Activated CD4-positive, alpha-beta T cell treated with anti-CD3 and anti-CD28 coated beads, Interleukin-2, amount 50 U/mL, for 1 hour (primary cell): ENCODE measurements around the gene DNAH9.

ENCODE experiments used
- DNase-seq: peaks from one replicate; pipeline ENCODE4 v3.0.0-alpha.2; 2020

DNAH9 gene

DNA sequence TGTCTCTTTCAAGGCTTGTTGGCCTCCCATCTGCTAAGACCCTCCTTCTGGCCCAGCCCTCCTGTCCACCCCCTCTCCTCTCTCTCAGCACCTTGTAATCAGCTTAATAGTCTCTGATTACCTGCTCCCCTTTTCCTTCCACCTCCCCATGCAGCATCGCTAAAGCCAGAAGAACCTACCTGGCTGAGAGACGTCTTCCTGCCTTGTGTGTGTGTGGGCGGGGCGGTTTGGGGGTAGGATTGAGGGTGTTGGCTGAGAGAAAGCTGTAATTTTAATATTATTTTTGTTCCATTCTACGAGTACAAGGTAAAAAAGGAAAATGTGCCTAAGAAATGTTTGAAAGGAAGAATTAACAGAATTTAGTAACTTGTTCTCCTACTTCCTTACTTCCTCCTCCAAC is 3.4 kb downstream of the DNAH9 start:
- DNase-seq, result no peak

DNA sequence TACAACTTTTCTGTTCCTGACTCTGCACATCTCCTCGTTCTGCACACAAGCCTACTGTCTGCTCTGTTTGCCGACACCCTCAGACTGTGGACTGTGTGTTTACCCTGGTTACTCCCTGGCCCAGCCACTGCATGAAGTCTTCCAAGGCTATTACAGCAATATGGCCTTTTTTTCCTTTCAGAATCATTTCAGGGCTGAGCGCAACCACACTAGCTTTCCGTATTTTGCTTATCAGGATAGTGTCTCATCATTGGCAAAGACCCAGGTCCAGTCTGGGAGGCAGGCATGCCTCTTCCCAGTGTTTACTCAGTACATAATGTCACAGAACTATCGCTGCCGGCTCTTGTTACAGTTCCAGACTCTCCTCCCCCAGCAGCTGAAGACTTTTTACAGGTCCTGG is 10.1 kb downstream of the DNAH9 start:
- DNase-seq, result no peak

DNA sequence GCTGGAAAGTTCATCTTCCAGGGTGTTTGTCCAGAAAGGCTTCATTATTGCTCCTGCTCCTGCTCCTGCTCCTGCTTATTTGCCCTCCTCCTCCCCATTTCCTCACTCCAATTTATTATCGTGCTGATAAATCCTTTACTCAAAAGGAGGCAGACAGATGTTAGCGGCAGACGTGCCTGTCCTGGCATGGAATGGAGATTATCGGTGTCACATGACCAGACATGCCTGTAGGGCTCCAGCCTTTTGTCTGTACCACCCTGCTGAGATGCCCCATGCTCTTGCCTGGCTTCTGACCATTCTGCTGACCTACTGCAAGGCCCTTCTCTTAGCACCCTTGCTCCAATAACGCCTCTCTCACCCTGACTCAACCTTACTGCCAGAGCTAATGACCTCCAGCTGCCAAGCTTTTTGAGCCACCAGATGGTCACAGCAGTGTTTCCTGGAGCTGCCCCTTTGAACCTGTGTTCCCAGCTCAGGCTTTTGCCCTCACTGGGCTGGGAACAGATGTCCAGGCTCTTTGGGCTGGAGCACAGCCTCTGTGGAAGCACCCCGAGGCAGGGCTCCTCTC is 12.8 kb downstream of the DNAH9 start:
- no peak for DNase-seq

GRCh38 chr17:11612956-11613355 is 14.7 kb downstream of the DNAH9 start:
- DNase-seq, result no peak

- DNase-seq, result no peak
Measured at GRCh38 chr17:11618861-11619566, 20.7 kb downstream of the DNAH9 start.

DNA sequence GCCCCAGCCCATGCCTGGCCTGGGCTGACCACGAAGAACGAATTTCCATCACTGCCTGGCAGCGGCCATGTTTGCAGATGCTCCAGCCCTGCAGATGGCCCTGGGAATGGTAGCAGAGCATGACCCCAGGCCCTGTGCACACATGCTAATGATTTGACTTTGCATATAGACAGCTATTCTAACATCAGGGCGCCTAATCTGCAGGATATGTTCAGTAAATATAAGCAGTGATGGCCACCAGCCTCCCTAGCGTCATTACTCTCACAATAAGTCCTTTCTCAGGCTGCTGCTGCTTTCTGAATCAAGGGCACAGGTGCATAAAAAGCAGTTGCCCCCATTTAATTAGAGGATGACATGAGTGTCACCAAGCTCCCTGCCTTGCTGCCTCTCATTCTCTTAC is 24.2 kb downstream of the DNAH9 start:
- no peak for DNase-seq

- no peak for DNase-seq
Measured at GRCh38 chr17:11624976-11625375, 26.7 kb downstream of the DNAH9 start.

DNA sequence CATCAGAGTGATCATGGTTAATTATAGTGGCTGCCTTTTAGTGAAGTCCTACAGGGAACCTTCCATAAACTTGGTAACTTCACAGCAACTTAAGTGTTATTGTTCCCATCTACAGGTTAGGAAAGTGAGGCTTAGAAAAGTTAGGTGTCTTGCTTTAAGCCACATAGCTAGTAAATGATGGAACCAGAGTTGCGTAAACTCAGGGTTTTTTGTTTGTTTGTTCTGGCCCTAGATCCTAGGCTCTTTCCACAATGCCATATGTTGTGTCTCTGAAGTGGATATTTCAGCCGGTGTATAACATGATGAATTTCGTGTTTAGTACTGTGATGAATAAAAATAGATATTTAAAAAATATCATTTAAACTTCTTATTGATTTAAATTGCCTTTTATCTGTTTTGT is 27.6 kb downstream of the DNAH9 start:
- no peak for DNase-seq

GRCh38 chr17:11627301-11627940 is 29.2 kb downstream of the DNAH9 start:
- no peak for DNase-seq

- DNase-seq, result no peak
Measured at GRCh38 chr17:11628374-11628773, 30.1 kb downstream of the DNAH9 start.

GRCh38 chr17:11628831-11629230 is 30.6 kb downstream of the DNAH9 start:
- DNase-seq, result no peak

DNA sequence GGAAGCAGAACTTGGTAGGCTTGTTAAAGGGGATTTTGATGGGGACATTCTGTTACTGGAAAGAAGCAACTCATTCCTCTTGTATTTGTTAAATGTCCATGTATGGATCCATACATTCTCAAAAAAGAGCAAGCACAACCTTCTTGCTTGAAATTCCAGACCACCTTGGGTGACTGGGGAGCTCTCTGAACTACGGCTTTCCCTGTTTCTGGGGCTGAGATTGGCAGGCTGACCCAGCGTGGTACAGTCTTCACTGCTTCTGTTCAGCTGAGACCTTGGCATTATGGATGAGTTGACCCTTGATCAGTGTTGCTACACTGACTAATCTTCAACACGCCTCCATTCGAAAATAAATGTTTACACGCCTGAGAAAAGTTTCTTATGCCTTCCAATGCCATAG is 38.5 kb downstream of the DNAH9 start:
- no peak for DNase-seq

DNA sequence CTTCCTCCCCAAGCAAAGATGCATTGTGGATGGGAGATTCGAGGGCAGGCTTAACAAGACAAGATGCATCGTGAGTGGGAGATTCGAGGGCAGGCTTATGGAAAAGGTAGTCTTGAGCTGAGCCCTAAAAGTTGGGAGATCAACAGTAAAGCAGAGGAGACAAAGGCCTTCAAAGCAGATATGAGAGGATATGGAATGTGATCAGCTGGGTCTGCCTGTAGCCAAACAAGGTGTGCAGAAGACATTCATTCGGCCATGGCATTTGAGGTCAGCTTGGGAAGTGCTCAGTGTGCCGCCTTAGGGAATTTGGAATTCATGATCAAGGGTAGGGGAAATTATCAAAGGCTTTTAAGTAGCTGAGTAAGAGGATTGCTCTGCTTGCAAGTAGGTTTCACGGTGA is 39.5 kb downstream of the DNAH9 start:
- DNase-seq, result no peak

DNA sequence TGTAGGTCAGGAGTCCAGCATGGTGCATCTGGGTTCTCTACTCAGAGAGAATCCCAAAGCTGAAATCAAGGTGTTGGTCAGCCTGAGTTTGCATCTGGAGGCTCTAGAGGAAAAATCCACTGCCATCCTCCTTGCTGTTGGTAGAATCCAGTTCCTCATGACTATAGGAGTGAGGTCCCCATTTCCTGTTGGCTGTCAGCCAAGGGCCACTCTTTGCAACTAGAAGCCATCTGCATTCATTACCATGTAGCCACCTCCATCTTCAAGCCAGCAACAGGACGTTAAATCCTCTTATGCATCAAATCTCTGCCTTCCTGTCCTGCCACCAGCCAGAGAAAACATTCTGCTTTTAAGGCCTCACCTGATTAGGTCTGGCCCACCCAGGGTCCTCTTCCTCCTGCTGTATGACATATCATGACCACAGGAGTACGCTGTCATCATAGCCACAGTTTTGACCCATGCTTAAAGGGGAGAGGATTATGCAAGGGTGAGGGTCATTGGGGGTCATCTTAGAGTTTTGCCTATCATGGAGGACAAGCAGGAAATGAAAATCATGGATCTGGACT is 40.5 kb downstream of the DNAH9 start:
- DNase-seq, result no peak

GRCh38 chr17:11639736-11640462 is 41.6 kb downstream of the DNAH9 start:
- no peak for DNase-seq

- no peak for DNase-seq
Measured at GRCh38 chr17:11640463-11640814, 42.2 kb downstream of the DNAH9 start.

DNA sequence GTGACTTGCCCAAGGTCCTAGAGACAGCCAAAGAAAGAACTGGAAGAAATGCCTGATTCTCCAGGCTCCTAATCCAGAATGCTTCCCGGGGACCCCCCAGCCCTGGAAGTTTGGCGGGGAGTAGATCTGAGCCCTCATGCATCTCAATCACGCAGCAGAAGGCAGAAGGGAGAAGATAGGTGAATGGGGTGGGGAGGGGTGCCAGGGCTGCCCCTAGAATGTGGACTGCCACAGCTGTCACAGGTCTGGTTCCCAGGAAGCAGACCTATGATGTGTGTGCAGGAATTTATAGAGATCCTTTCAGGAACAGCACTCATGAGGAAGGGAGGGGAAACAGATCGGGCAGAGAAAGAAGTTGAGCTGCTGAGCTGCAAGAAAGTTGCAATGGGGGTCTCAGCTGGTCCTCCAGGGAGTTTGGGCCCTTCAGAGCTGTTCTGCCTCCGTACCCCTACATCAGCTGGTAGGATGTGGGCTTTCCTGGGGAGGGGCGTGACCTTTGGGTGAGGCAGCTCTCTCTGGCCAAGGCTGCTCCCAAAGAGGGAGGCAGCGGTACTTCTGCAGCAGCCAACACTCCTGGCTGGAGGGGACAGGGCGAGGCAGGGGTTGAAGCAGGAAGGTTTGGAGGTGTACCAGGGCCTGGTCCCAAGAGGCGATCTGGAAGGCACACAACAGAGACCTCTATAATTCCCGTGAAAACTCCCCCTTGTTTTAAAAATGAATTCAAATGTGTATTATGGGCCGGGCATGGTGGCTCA is 43.4 kb downstream of the DNAH9 start:
- no peak for DNase-seq

DNA sequence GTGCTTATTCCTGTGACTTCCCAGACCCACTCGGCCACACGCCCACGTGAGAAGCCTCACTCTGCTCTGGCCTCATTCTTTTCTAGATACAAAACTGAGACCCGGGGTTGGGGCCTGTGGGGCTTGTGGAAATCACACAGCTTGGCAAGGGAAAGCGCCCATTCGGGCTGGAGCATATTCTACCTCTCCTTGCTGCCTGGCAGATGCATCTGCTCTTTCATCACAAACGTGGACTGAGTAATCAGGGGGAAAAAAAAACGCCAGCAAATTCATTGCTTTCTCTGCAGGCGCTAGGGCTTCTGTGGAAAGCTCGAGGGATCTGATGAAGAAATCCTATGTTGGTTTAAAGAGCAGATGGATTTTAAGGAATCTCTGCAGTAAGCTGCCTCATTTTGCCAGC is 44.4 kb downstream of the DNAH9 start:
- no peak for DNase-seq

GRCh38 chr17:11643851-11644250 is 45.6 kb downstream of the DNAH9 start:
- no peak for DNase-seq

- DNase-seq, result peak; percentile 7
Measured at GRCh38 chr17:11644265-11645212, 46.3 kb downstream of the DNAH9 start.

- DNase-seq, result no peak
Measured at GRCh38 chr17:11645426-11645825, 47.2 kb downstream of the DNAH9 start.

DNA sequence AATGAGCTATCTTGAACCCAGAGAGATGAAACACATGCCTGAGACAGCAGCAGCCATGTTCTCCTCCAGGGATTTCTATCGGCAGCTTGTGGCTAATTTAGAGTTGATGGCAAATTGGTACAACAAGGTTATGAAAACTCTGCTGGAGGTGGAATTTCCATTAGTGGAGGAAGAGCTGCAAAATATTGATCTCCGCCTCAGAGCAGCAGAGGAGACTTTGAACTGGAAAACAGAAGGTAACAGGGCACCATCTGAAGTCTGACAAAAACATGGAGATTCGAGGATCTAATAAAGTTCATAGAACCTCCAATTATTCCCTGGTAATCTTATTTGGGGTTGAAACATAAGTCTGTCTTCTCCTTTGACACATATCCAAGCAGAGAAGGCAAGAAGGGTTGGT is 52.8 kb downstream of the DNAH9 start:
- DNase-seq, result no peak
